HEK293T (cell line): Measurements from ENCODE around the gene POFUT1.

Experiments used
- ELF4 ChIP-seq: fragments of 450-650 bp; IDR thresholded peaks from 2 replicates; pipeline ENCODE4 v1.6.1; 2017; ENCODE audit warnings: antibody characterized with exemption
- FOXA1 ChIP-seq: fragments of 450-650 bp; IDR thresholded peaks from 2 replicates; pipeline ENCODE4 v1.6.1; 2016; ENCODE audit warnings: mild to moderate bottlenecking
- FOXM1 ChIP-seq: fragments of 450-650 bp; IDR thresholded peaks from 2 replicates; pipeline ENCODE4 v1.6.1; 2017; ENCODE audit warnings: mild to moderate bottlenecking, borderline replicate concordance
- NFRKB ChIP-seq: fragments of 450-650 bp; IDR thresholded peaks from 2 replicates; pipeline ENCODE4 v1.6.1; 2016; ENCODE audit warnings: mild to moderate bottlenecking, moderate library complexity
- PKNOX1 ChIP-seq: fragments of 450-650 bp; IDR thresholded peaks from 2 replicates; pipeline ENCODE4 v1.6.1; 2016
- TARDBP ChIP-seq: fragments of 450-650 bp; IDR thresholded peaks from 2 replicates; pipeline ENCODE4 v1.6.1; 2016

- TF ChIP-seq FOXM1: no peak
- TF ChIP-seq FOXA1: no peak
- TF ChIP-seq ELF4: no peak
- TF ChIP-seq NFRKB: no peak
- TF ChIP-seq PKNOX1: no peak
- no peak for TF ChIP-seq TARDBP
Observed at GRCh38 chr20:32208499-32209154, 947 bp downstream of the POFUT1 start.
